ENCODE results near the gene IBA57.

IBA57 gene

DNA sequence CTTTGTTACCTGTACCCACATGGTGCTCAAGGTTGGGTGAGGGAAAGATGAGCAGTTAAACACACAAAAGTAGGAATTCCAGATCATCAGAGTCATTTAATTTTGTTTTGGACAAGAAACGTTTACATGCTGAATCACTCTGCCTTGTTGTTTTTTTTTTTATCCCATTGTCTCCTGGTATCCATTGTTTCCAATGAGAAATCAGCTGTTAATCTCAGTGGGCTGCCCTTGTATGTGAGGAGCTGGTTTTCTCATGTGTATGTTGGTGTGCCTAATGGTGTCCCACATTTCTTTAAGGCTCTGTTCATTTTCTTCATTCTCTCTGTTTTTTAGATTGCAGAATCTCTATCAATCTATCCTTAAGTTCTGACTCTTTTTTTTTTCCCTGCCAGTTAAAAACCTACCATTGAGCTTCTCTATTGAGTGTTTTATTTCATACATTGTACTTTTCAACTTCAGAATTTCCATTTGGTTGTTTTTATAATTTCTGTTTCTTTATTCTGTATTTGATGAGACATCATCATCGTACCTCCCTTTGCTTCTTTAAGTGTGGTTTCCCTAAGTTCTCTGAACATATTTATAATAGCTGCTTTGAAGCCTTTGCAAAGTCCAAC, 33.5 kb downstream of the IBA57 start:
- no peak overlapping the region for H3K4me3 ChIP-seq (ENCODE audit: low read depth, low read length)
- in situ Hi-C loops (cut with HindIII; ENCODE audit: low sequenced_read_pairs), result no loop called here
- TF ChIP-seq, protein P1, sequence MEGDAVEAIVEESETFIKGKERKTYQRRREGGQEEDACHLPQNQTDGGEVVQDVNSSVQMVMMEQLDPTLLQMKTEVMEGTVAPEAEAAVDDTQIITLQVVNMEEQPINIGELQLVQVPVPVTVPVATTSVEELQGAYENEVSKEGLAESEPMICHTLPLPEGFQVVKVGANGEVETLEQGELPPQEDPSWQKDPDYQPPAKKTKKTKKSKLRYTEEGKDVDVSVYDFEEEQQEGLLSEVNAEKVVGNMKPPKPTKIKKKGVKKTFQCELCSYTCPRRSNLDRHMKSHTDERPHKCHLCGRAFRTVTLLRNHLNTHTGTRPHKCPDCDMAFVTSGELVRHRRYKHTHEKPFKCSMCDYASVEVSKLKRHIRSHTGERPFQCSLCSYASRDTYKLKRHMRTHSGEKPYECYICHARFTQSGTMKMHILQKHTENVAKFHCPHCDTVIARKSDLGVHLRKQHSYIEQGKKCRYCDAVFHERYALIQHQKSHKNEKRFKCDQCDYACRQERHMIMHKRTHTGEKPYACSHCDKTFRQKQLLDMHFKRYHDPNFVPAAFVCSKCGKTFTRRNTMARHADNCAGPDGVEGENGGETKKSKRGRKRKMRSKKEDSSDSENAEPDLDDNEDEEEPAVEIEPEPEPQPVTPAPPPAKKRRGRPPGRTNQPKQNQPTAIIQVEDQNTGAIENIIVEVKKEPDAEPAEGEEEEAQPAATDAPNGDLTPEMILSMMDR (IDR thresholded peaks at IDR 0.05; ENCODE audit: low read depth, low read length), result no peak
- no peak for DNase-seq (ENCODE audit: low read depth, low spot score)

DNA sequence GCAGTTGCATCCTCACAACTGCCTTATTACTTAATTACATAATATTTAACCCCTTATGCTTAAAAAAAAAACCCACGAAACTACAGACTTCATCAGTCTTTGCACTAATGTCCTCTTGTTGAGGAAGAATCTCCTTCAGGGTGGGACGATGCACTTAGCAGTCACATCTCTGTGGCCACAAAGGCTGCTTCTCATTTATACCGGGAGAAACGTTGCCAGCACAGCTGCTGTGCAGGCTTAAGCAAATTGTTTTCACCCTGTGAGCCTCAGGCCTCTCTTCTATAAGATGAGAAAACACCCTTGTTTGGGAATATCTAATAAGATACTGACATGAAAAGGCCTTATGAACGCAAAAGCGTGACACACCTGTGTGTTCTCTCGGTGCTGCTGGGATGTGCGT, 39.4 kb downstream of the IBA57 start:
- no peak for DNase-seq (ENCODE audit: low read depth, low spot score)
- in situ Hi-C loops (cut with HindIII; ENCODE audit: low sequenced_read_pairs), result no loop called here
- TF ChIP-seq, protein P1 (IDR thresholded peaks at IDR 0.05; ENCODE audit: low read depth, low read length), result no peak
- no peak overlapping the region for H3K4me3 ChIP-seq (ENCODE audit: low read depth, low read length)

DNA sequence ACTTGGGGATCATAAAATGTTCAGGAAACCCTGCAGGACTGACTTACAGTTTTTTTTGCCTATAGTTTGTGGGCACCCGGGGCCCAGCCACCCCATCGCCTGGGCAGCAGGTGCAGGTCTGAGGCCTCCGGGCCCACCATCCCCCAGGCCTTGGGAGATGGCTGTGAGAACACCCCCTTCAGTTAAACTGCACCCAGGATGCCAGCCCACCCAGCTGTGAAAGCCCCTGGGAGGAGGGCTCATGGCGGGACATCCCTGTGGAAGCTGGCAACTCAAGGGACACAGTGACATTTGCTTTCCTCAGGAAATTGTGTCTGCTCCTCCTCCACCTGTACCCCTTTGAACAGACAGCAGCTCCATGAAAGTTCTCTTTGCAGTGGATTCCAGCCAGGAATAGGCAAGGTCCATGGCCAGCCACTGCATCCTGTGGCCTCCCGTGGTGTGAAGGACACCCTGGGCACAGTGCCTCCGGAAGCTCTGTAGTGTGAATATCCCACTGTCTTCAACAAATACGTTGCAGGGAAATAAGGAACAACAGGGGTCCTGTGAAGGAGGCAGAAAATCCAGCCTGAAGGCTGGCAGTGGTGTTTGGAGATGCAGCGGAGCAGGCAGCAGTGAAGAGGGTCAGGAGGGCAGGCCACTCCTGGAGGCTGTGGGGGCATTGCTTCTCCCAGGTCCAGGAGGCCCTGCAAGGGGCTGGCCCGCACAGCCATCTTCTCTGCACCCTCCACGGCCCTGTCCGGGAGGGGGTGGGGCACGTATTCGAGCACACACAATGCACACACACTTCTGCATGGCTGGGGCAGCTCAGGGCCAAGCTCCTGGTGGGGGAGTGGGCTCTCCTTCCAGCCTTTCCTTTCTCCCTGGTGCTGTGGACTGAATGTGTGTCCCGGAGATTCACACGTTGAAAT, 40.2 kb downstream of the IBA57 start:
- DNase-seq (ENCODE audit: low read depth, low spot score), result no peak
- H3K4me3 ChIP-seq (ENCODE audit: low read depth, low read length), result no peak overlapping the region
- in situ Hi-C loops (cut with HindIII; ENCODE audit: low sequenced_read_pairs), result no loop called here
- TF ChIP-seq, protein P1 (IDR thresholded peaks at IDR 0.05; ENCODE audit: low read depth, low read length), result no peak

DNA sequence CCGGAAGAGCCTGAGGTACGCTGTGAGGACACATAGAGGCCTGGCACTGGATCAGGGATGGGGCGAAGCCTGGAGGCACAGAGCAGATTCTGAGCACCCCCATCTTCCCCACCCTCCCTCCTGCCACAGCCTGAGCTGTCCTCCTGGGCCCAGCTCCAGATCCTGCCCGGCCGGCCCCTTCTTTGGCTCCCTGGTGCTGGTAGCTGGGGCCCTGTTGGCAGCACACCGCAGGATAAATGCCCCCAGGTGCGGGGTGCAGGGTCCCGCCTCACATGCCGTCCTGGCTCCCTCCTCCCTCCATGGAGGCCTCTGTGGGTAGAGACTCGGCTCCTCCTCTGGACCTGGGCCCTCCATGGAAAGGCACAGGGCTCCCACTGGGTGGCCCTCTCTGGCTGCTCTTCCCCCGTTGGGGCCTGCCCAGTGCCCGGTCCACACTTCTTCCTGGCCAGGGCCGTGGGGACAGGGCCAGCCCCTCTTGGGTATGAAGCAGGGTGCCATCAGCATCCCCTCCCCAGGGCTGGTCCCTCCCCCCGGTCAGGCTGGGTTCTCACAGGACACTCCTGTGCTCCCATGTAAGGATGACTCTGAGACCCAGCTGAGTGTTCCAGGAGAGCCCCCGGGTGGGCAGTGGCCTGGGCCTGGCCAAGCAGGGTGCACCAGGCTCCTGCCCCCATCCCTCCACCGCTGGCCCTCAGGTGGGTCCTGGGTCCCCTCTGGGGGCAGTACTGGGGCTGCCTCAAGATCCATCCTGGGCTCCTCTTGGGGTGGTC, 41.2 kb downstream of the IBA57 start:
- TF ChIP-seq, protein P1 (IDR thresholded peaks at IDR 0.05; ENCODE audit: low read depth, low read length), result no peak
- in situ Hi-C loops (cut with HindIII; ENCODE audit: low sequenced_read_pairs), result no loop called here
- no peak overlapping the region for H3K4me3 ChIP-seq (ENCODE audit: low read depth, low read length)
- no peak for DNase-seq (ENCODE audit: low read depth, low spot score)

DNA sequence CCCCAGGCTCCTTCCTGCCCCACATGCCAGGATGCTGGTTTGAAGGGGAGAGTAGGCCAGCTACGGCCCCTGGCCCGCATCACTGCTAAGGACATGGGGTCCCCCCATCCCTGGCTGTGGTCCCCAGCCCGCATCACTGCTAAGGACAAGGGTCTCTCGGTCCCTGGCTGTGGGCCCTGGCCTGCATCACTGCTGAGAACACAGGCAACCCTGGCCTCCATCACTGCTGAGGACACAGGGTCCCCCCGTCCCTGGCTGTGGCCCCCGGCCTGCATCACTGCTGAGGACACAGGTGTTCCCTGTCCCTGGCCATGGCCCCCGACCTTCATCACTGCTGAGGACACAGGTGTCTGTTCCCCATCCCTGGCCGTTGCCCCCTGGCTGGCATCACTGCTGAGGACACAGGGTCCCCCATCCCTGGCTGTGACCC, 41.8 kb downstream of the IBA57 start:
- TF ChIP-seq, protein P1 (IDR thresholded peaks at IDR 0.05; ENCODE audit: low read depth, low read length), result no peak
- no peak for DNase-seq (ENCODE audit: low read depth, low spot score)
- no peak overlapping the region for H3K4me3 ChIP-seq (ENCODE audit: low read depth, low read length)
- in situ Hi-C loops (cut with HindIII; ENCODE audit: low sequenced_read_pairs), result no loop called here

All from astrocyte of the spinal cord (primary cell).